ENCODE measurements around the gene HSPG2.

HSPG2 gene

GRCh38 chr1:21904454-21904703, 32.7 kb downstream of the HSPG2 start:
- no peak overlapping the region for H3K9ac ChIP-seq (ENCODE audit: insufficient read length)
- TF ChIP-seq POLR2AphosphoS5 (IDR thresholded peaks at IDR 0.05; ENCODE audit: borderline replicate concordance, low read depth, low read length) (no peak), FOXP2 (optimal IDR thresholded peaks at IDR 0.05; ENCODE audit: control extremely low read depth, extremely low read length, insufficient read depth) (no peak), EZH2 (IDR thresholded peaks at IDR 0.05) (no peak)
- H3K27ac ChIP-seq = no peak overlapping the region
- no peak overlapping the region for H3K4me3 ChIP-seq
- DNase-seq (ENCODE audit: low read depth, low spot score) = no peak
- H3K9me3 ChIP-seq (ENCODE audit: low read depth, low read length) = no peaks in the 10 kb centered on the region
- no peaks in the 10 kb centered on the region for H3K36me3 ChIP-seq (ENCODE audit: insufficient read depth, low read length)

GRCh38 chr1:21903638-21904453, 33.3 kb downstream of the HSPG2 start:
- TF ChIP-seq FOXP2 (optimal IDR thresholded peaks at IDR 0.05; ENCODE audit: control extremely low read depth, extremely low read length, insufficient read depth) = no peak
- TF ChIP-seq EZH2 (IDR thresholded peaks at IDR 0.05) = no peak
- TF ChIP-seq POLR2AphosphoS5 (IDR thresholded peaks at IDR 0.05; ENCODE audit: borderline replicate concordance, low read depth, low read length) = no peak
- no peak overlapping the region for H3K27ac ChIP-seq
- no peak for DNase-seq (ENCODE audit: low read depth, low spot score)
- no peak overlapping the region for H3K9ac ChIP-seq (ENCODE audit: insufficient read length)
- no peaks in the 10 kb centered on the region for H3K9me3 ChIP-seq (ENCODE audit: low read depth, low read length)
- no peak overlapping the region for H3K4me3 ChIP-seq
- H3K36me3 ChIP-seq (ENCODE audit: insufficient read depth, low read length) = no peaks in the 10 kb centered on the region

- no peak for DNase-seq (ENCODE audit: low read depth, low spot score)
These were observed 34.8 kb downstream of the HSPG2 start for GRCh38 chr1:21902026-21903012.

GRCh38 chr1:21901473-21901847, 35.6 kb downstream of the HSPG2 start:
- TF ChIP-seq POLR2AphosphoS5 (IDR thresholded peaks at IDR 0.05; ENCODE audit: borderline replicate concordance, low read depth, low read length) (no peak), EZH2 (IDR thresholded peaks at IDR 0.05) (no peak), FOXP2 (optimal IDR thresholded peaks at IDR 0.05; ENCODE audit: control extremely low read depth, extremely low read length, insufficient read depth) (no peak)
- no peak overlapping the region for H3K9ac ChIP-seq (ENCODE audit: insufficient read length)
- no peaks in the 10 kb centered on the region for H3K36me3 ChIP-seq (ENCODE audit: insufficient read depth, low read length)
- H3K27ac ChIP-seq = no peak overlapping the region
- DNase-seq (ENCODE audit: low read depth, low spot score) = no peak
- no peak overlapping the region for H3K4me3 ChIP-seq
- no peaks in the 10 kb centered on the region for H3K9me3 ChIP-seq (ENCODE audit: low read depth, low read length)

More at GRCh38 chr1:21902026-21903012, 34.8 kb downstream of the HSPG2 start:
- H3K9ac ChIP-seq (ENCODE audit: insufficient read length) = no peak overlapping the region
- TF ChIP-seq POLR2AphosphoS5 (IDR thresholded peaks at IDR 0.05; ENCODE audit: borderline replicate concordance, low read depth, low read length) = no peak
- TF ChIP-seq FOXP2 (optimal IDR thresholded peaks at IDR 0.05; ENCODE audit: control extremely low read depth, extremely low read length, insufficient read depth) = no peak
- TF ChIP-seq EZH2 (IDR thresholded peaks at IDR 0.05) = no peak
- no peak overlapping the region for H3K4me3 ChIP-seq
- H3K36me3 ChIP-seq (ENCODE audit: insufficient read depth, low read length) = no peaks in the 10 kb centered on the region
- no peaks in the 10 kb centered on the region for H3K9me3 ChIP-seq (ENCODE audit: low read depth, low read length)
- H3K27ac ChIP-seq = no peak overlapping the region

GRCh38 chr1:21900766-21901472, 36.2 kb downstream of the HSPG2 start:
- DNase-seq (ENCODE audit: low read depth, low spot score) = no peak
- Histone ChIP-seq H3K36me3 (ENCODE audit: insufficient read depth, low read length) (no peaks in the 10 kb centered on the region), H3K9me3 (ENCODE audit: low read depth, low read length) (no peaks in the 10 kb centered on the region), H3K9ac (ENCODE audit: insufficient read length) (no peak overlapping the region), H3K27ac (no peak overlapping the region), H3K4me3 (no peak overlapping the region)
- TF ChIP-seq FOXP2 (optimal IDR thresholded peaks at IDR 0.05; ENCODE audit: control extremely low read depth, extremely low read length, insufficient read depth) (no peak), EZH2 (IDR thresholded peaks at IDR 0.05) (no peak), POLR2AphosphoS5 (IDR thresholded peaks at IDR 0.05; ENCODE audit: borderline replicate concordance, low read depth, low read length) (no peak)

- Histone ChIP-seq H3K9ac (ENCODE audit: insufficient read length) (no peak overlapping the region), H3K36me3 (ENCODE audit: insufficient read depth, low read length) (no peaks in the 10 kb centered on the region)
These were observed 37.1 kb downstream of the HSPG2 start for GRCh38 chr1:21899987-21900386.

GRCh38 chr1:21899267-21899810, 37.8 kb downstream of the HSPG2 start:
- no peak for TF ChIP-seq EZH2 (IDR thresholded peaks at IDR 0.05)
- no peak for TF ChIP-seq POLR2AphosphoS5 (IDR thresholded peaks at IDR 0.05; ENCODE audit: borderline replicate concordance, low read depth, low read length)
- TF ChIP-seq FOXP2 (optimal IDR thresholded peaks at IDR 0.05; ENCODE audit: control extremely low read depth, extremely low read length, insufficient read depth) = no peak

More at GRCh38 chr1:21899987-21900386, 37.1 kb downstream of the HSPG2 start:
- TF ChIP-seq POLR2AphosphoS5 (IDR thresholded peaks at IDR 0.05; ENCODE audit: borderline replicate concordance, low read depth, low read length) (no peak), FOXP2 (optimal IDR thresholded peaks at IDR 0.05; ENCODE audit: control extremely low read depth, extremely low read length, insufficient read depth) (no peak), EZH2 (IDR thresholded peaks at IDR 0.05) (no peak)
- no peaks in the 10 kb centered on the region for H3K9me3 ChIP-seq (ENCODE audit: low read depth, low read length)
- H3K27ac ChIP-seq = no peak overlapping the region
- no peak overlapping the region for H3K4me3 ChIP-seq
- no peak for DNase-seq (ENCODE audit: low read depth, low spot score)

More at GRCh38 chr1:21899267-21899810, 37.8 kb downstream of the HSPG2 start:
- Histone ChIP-seq H3K4me3 (no peak overlapping the region), H3K9ac (ENCODE audit: insufficient read length) (no peak overlapping the region), H3K27ac (no peak overlapping the region), H3K36me3 (ENCODE audit: insufficient read depth, low read length) (no peaks in the 10 kb centered on the region), H3K9me3 (ENCODE audit: low read depth, low read length) (no peaks in the 10 kb centered on the region)
- no peak for DNase-seq (ENCODE audit: low read depth, low spot score)
